ENCODE measurements around the gene USP48.

DNA sequence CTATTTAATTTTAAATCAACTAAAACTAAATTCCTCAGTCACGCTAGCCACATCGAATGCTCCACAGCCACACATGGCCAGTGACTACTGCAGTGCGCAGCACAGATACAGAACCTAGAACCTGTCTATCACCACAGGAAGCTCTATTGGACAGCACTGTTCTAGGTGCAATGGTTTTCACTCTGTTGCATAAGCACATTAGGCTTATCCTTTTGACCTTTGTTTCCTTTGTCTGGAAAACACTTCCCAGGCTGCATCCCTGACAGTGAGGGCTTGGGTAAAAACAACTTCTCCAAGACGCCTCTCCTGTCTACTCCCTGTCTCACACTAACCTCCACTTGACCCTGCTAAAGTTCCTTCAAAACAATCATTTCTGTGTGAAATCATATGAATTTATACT, 80.2 kb downstream of the USP48 start:
- TF ChIP-seq, protein P1, sequence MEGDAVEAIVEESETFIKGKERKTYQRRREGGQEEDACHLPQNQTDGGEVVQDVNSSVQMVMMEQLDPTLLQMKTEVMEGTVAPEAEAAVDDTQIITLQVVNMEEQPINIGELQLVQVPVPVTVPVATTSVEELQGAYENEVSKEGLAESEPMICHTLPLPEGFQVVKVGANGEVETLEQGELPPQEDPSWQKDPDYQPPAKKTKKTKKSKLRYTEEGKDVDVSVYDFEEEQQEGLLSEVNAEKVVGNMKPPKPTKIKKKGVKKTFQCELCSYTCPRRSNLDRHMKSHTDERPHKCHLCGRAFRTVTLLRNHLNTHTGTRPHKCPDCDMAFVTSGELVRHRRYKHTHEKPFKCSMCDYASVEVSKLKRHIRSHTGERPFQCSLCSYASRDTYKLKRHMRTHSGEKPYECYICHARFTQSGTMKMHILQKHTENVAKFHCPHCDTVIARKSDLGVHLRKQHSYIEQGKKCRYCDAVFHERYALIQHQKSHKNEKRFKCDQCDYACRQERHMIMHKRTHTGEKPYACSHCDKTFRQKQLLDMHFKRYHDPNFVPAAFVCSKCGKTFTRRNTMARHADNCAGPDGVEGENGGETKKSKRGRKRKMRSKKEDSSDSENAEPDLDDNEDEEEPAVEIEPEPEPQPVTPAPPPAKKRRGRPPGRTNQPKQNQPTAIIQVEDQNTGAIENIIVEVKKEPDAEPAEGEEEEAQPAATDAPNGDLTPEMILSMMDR (IDR thresholded peaks at IDR 0.05; ENCODE audit: low read depth, low read length) = no peak
- no peak for TF ChIP-seq EZH2phosphoT487 (IDR thresholded peaks at IDR 0.05; ENCODE audit: low read depth)
